HCT116 (cell line): ENCODE measurements around the gene TMIGD2. TPM values are rescaled to one million over a fixed set of nuclear protein-coding genes. Genes with fewer than 3 reads are reported as not detected.

Experiments
- ATAC-seq: fragments of 200-7000 bp; cut with Tn5 transposase; 2 replicates; pipeline ENCODE4 v1.9.1; 2020; ENCODE audit warnings: mild to moderate bottlenecking, moderate library complexity
- BruUV-seq: library from RNA; stranded (reverse); fragments of 400-500 nt; replicated peaks from 2 replicates; lab custom pipeline; 2021; lab: Mats Ljungman, UMichigan
- CTCF ChIA-PET: fragments of 300-600 bp; sonication (Branson Sonifier 250); formaldehyde crosslinking; loops from one replicate; lab custom pipeline; 2021; ENCODE audit warnings: antibody characterized with exemption; lab: Charles Lee
- POLR2A ChIA-PET: fragments of 300-600, 350-600 bp; sonication (Branson Sonifier 250); formaldehyde crosslinking; loops from one replicate; lab custom pipeline; 2021; ENCODE audit warnings: antibody characterized with exemption; lab: Charles Lee
- RAD21 ChIA-PET, 2 experiments: fragments of 300-600 bp; sonication (Branson Sonifier 250); formaldehyde crosslinking; loops; one replicate each; lab custom pipeline; 2023; ENCODE audit warnings: low total read pairs in 2 of 2; ENCODE audit not compliant: uncharacterized antibody in 2 of 2, unreplicated experiment in 2 of 2, low non-redundant PET in 1 of 2; lab: Charles Lee
- DNase-seq: peaks from one replicate; pipeline ENCODE4 v3.0.0-alpha.2; 2010; ENCODE audit warnings: low read depth, low spot score
- H2AFZ ChIP-seq: fragments of 200-600 bp; shearing (Covaris generic), sonication (generic); 2 replicates; pipeline ENCODE4 v1.6.1; 2017; ENCODE audit warnings: low read depth, mixed run types, mixed read lengths, antibody characterized with exemption, low read length; ENCODE audit not compliant: poor library complexity, severe bottlenecking
- H3K27ac ChIP-seq: 2 replicates; pipeline ENCODE4 v1.5.1; 2012; ENCODE audit warnings: low read depth, low read length
- H3K27me3 ChIP-seq: fragments of 200-600 bp; sonication (generic); 2 replicates; pipeline ENCODE4 v1.6.1; 2016; ENCODE audit warnings: mixed run types, low read length, mixed read lengths; ENCODE audit not compliant: insufficient read depth
- H3K36me3 ChIP-seq, 2 experiments: fragments of 200-500 bp in 1 of 2; fragments of 200-600 bp in 1 of 2; sonication (Bioruptor generic) in 1 of 2; sonication (generic) in 1 of 2; 2 replicates each; pipeline versions ENCODE4 v1.5.1 to v1.6.1; 2014 to 2016; ENCODE audit warnings: low read length in 2 of 2, inconsistent platforms in 1 of 2, mixed read lengths in 1 of 2, mixed run types in 1 of 2; ENCODE audit not compliant: insufficient read depth in 2 of 2, control insufficient read depth in 1 of 2
- H3K4me1 ChIP-seq, 2 experiments: fragments of 200-600 bp in 1 of 2; sonication (generic) in 1 of 2; 2 replicates each; pipeline versions ENCODE4 v1.5.1 to v1.6.1; 2012 to 2017; ENCODE audit warnings: low read length in 2 of 2, inconsistent platforms in 1 of 2, mild to moderate bottlenecking in 1 of 2, mixed read lengths in 1 of 2, mixed run types in 1 of 2, moderate library complexity in 1 of 2; ENCODE audit not compliant: insufficient read depth in 2 of 2, control insufficient read depth in 1 of 2
- H3K4me2 ChIP-seq: fragments of 200-600 bp; sonication (generic); 2 replicates; pipeline ENCODE4 v1.6.1; 2017; ENCODE audit warnings: mixed run types, low read length, mixed read lengths
- H3K4me3 ChIP-seq, 2 experiments: fragments of 200-600 bp in 1 of 2; sonication (generic) in 1 of 2; replicated peaks in 1 of 2; 2 replicates each; pipeline ENCODE4 v1.5.1; 2011 to 2016; ENCODE audit warnings: low read length in 2 of 2, control low read depth in 1 of 2, low read depth in 1 of 2, mild to moderate bottlenecking in 1 of 2, mixed read lengths in 1 of 2, mixed run types in 1 of 2
- H3K79me2 ChIP-seq: fragments of 200-600 bp; sonication (generic); 2 replicates; pipeline ENCODE4 v1.6.1; 2017; ENCODE audit warnings: mild to moderate bottlenecking, mixed run types, low read length, moderate library complexity, mixed read lengths; ENCODE audit not compliant: insufficient read depth
- H3K9ac ChIP-seq: fragments of 200-600 bp; sonication (generic); 2 replicates; pipeline ENCODE4 v1.6.1; 2016; ENCODE audit warnings: low read length, mixed read lengths
- H3K9me2 ChIP-seq: fragments of 200-600 bp; sonication (generic), shearing (Covaris generic); 2 replicates; pipeline ENCODE4 v1.6.1; 2017; ENCODE audit warnings: mixed run types, mild to moderate bottlenecking, moderate library complexity; ENCODE audit not compliant: insufficient read depth
- H3K9me3 ChIP-seq, 2 experiments: fragments of 200-500 bp in 1 of 2; fragments of 200-600 bp in 1 of 2; sonication (Bioruptor generic) in 1 of 2; sonication (generic) in 1 of 2; 2 replicates each; pipeline ENCODE4 v1.6.1; 2014 to 2017; ENCODE audit warnings: low read length in 2 of 2, mixed read lengths in 2 of 2, inconsistent platforms in 1 of 2, low read depth in 1 of 2, mild to moderate bottlenecking in 1 of 2, mixed run types in 1 of 2, moderate library complexity in 1 of 2; ENCODE audit not compliant: control insufficient read depth in 1 of 2, insufficient read depth in 1 of 2
- H4K20me1 ChIP-seq: fragments of 200-600 bp; sonication (generic), shearing (Covaris generic); 2 replicates; pipeline ENCODE4 v1.6.1; 2017; ENCODE audit warnings: mixed run types, mild to moderate bottlenecking, moderate library complexity; ENCODE audit not compliant: insufficient read depth
- ATF3 ChIP-seq: IDR thresholded peaks from 2 replicates; pipeline ENCODE4 v1.6.1; 2012
- CBX3 ChIP-seq: IDR thresholded peaks from 2 replicates; pipeline ENCODE4 v1.6.1; 2012; ENCODE audit warnings: low read depth
- CEBPB ChIP-seq: IDR thresholded peaks from 2 replicates; pipeline ENCODE4 v1.6.1; 2012; ENCODE audit warnings: low read depth
- ELF1 ChIP-seq: IDR thresholded peaks from 2 replicates; pipeline ENCODE4 v1.6.1; 2012; ENCODE audit warnings: low read depth, borderline replicate concordance
- EZH2 ChIP-seq: fragments of 200-600 bp; sonication (generic); IDR thresholded peaks from 2 replicates; pipeline ENCODE4 v1.6.1; 2017; ENCODE audit warnings: antibody characterized with exemption, mixed run types
- EZH2phosphoT487 ChIP-seq: fragments of 200-600 bp; IDR thresholded peaks from 2 replicates; pipeline ENCODE4 v1.6.1; 2018; ENCODE audit warnings: antibody characterized with exemption, borderline replicate concordance
- JUND ChIP-seq: IDR thresholded peaks from 2 replicates; pipeline ENCODE4 v1.6.1; 2012
- POLR2A ChIP-seq: IDR thresholded peaks from 2 replicates; pipeline ENCODE4 v1.7.0; 2011; ENCODE audit warnings: borderline replicate concordance; ENCODE audit not compliant: insufficient read depth, insufficient read length; ENCODE audit errors: extremely low read depth
- RAD21 ChIP-seq: IDR thresholded peaks from 2 replicates; pipeline ENCODE4 v1.6.1; 2012; ENCODE audit warnings: low read depth, mild to moderate bottlenecking
- REST ChIP-seq: IDR thresholded peaks from 2 replicates; pipeline ENCODE4 v1.6.1; 2012; ENCODE audit warnings: low read depth
- SP1 ChIP-seq: IDR thresholded peaks from 2 replicates; pipeline ENCODE4 v1.6.1; 2012; ENCODE audit warnings: low read depth
- ZBTB33 ChIP-seq: IDR thresholded peaks from 2 replicates; pipeline ENCODE4 v1.6.1; 2011; ENCODE audit warnings: mild to moderate bottlenecking, low read length, moderate library complexity; ENCODE audit not compliant: insufficient replicate concordance; ENCODE audit errors: extremely low read depth
- ZFX ChIP-seq: fragments of 450-650 bp; IDR thresholded peaks from 2 replicates; pipeline ENCODE4 v1.6.1; 2017
- ZNF274 ChIP-seq: fragments of 200-500 bp; sonication (Bioruptor generic); IDR thresholded peaks from 2 replicates; pipeline ENCODE4 v1.6.1; 2014; ENCODE audit warnings: mild to moderate bottlenecking, low read depth, low read length, inconsistent platforms
- intact Hi-C: fragments of 100-400 bp; cut with micrococcal nuclease; formaldehyde crosslinking; loops from 2 replicates; pipeline ENCODE4 v1.10.0; 2022
- total RNA-seq: library from RNA; stranded (reverse); gene quantifications from one replicate; pipeline ENCODE4 v1.2.1, GENCODE V29; 2021; ENCODE audit not compliant: unreplicated experiment
- TF ChIP-seq, protein P1 (sequence below): IDR thresholded peaks from 2 replicates; pipeline ENCODE4 v1.6.1; 2012

Gene TMIGD2
- total RNA-seq, 1 experiment from 2014 or later = not detected

- intact Hi-C loops = loop anchor here (10.0 kb wide), 1 partner anchor 258 kb away; no protein-coding TSS in a partner anchor
- no peaks in the 10 kb centered on the region for H3K79me2 ChIP-seq
- no TSS peak for BruUV-seq
- ChIA-PET RAD21 (interaction anchor here (0.6 to 2.2 kb wide), 9 partner anchors 19 to 259 kb away, joined by 3 to 17 read pairs (median 4); partner anchors contain the start of genes MPND (in 1 of the 2) and YJU2 (in 1 of the 2)), CTCF (interaction anchor here (0.5 to 2.9 kb wide), 37 partner anchors 7 to 525 kb away, joined by 3 to 52 read pairs (median 5); partner anchors contain the start of genes CHAF1A, MPND, PLIN5 and SH3GL1)
- H3K9me2 ChIP-seq = no peaks in the 10 kb centered on the region
- H3K27me3 ChIP-seq = no peaks in the 10 kb centered on the region
- peaks cover 0 to 7% of the 10 kb centered on the region in 2 experiments; a peak in 1 of 4 replicates for H3K4me1 ChIP-seq
- peaks cover 2 to 18% of the 10 kb centered on the region in 2 experiments; a peak in 3 of 4 replicates for H3K36me3 ChIP-seq
- no peak overlapping the region for H3K9ac ChIP-seq
- ATAC-seq = peak; percentile 3; the same call in 1 of the 2 replicates
- no peak overlapping the region for H2AFZ ChIP-seq
- no peak for DNase-seq
- no peak overlapping the region for H3K4me3 ChIP-seq
- no peaks in the 10 kb centered on the region for H4K20me1 ChIP-seq
- no peak overlapping the region for H3K4me2 ChIP-seq
- H3K9me3 ChIP-seq = no peaks in the 10 kb centered on the region
- TF ChIP-seq, protein P1, sequence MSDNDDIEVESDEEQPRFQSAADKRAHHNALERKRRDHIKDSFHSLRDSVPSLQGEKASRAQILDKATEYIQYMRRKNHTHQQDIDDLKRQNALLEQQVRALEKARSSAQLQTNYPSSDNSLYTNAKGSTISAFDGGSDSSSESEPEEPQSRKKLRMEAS = no peak
- TF ChIP-seq CEBPB (no peak), ZBTB33 (no peak), ELF1 (no peak), CBX3 (no peak), EZH2phosphoT487 (no peak), ZFX (no peak), EZH2 (no peak), JUND (no peak), ZNF274 (no peak), RAD21 (no peak), SP1 (no peak), REST (no peak), ATF3 (no peak), POLR2A (no peak)
- TF ChIP-seq, all 23 proteins: peak for 0
- no peak overlapping the region for H3K27ac ChIP-seq
- POLR2A ChIA-PET = interaction anchor here (0.6 to 1.6 kb wide), 2 partner anchors 10 to 77 kb away, joined by 3 to 10 read pairs; partner anchors contain the start of gene MPND
Measured at GRCh38 chr19:4266253-4267000, 35.8 kb downstream of the TMIGD2 start.
